ELF-1 (cell line): ENCODE data around the gene ZNF836.

ENCODE experiments used
- DNase-seq: peaks from one replicate; pipeline ENCODE4 v3.0.0-alpha.2; 2016; ENCODE audit warnings: low read depth, low spot score

The ZNF836 gene

DNA sequence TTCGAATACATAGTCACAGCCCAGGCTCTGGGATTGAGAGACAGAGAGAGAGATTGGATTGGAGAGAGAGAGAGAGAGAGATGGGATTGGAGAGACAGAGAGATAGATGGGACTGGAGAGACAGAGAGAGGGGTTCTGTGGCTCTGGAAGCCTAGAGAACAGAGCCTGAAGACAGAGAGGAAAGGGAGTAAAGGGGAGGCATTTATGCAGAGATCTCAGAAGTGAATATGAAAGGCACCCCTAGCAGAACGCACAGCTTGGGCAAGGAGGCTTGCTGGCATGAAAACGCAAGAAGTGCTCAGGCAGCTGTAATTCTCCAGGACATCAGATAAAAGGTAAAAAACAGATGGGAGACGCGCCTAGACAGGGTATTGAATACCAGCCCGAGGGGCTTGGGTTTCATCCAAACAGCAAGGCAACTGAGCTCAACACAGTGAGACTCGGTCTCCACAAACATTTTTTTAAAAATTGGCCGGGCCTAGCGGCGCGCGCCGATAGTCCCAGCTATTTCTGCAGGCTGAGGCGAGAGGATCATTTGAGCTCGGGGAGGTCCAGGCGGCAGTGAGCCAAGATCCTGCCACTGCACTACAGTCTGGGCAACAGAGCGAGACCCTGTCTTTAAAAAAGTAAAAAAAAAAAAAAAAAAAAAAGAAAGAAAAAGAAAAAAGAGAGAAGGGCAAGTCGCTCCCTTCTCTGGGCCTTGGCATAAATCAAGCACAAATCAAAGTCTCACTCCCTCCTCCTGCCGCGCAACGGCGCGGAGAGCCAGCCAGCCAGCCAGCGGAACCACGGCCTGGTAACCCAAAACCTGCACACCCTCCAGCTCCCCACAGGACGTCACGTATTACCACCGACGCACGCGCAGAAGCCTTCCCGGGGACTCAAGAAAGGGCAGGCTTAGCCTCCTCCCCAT lies 17.7 kb upstream of the ZNF836 start:
- DNase-seq, result no peak

- no peak for DNase-seq
Measured at GRCh38 chr19:52187407-52187806, 16.0 kb upstream of the ZNF836 start.

DNA sequence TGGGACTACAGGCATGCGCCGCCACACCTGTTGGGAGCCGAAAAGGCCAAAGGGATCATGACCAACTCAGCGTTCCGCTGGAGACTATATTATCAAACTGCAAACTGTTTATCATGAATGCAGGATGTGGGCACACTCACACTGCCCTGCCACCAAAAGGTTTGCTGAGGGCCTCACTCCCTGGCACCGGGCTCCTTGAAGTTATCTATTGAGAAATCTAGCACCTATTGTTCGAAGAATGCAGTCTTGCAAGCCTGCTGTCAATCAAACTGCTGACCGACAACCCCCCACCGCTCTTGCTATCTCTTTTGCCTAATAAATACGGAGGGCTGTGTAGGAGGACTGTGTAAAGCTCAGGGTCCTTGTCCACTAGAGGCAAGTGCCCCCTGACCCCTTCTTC lies 5.2 kb upstream of the ZNF836 start:
- DNase-seq, result peak; percentile 88

DNA sequence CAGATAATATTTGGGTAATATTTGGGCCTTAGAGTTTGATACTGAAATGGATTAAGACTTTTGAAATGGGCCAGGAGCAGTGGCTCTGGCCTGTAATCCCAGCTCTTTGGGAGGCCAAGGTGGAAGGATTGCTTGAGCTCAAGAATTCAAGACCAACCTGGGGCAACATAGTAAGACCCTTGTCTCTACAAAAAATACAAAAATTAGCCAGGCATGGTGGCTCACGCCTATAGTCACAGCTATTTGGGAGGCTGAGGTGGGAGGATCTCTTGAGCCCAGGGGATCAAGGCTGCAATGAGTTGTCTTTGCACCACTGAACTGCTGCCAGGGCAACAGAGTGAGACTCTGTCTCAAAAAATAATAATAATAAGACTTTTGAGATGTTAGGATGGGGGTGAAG lies 926 bp upstream of the ZNF836 start:
- DNase-seq, result no peak

- DNase-seq, result no peak
Measured at GRCh38 chr19:52170863-52171320, 529 bp downstream of the ZNF836 start.

- DNase-seq, result no peak
Measured at GRCh38 chr19:52170304-52170703, 1.1 kb downstream of the ZNF836 start.

GRCh38 chr19:52155596-52156359 lies 15.6 kb downstream of the ZNF836 start:
- DNase-seq, result no peak

- no peak for DNase-seq
Measured at GRCh38 chr19:52148256-52148655, 23.2 kb downstream of the ZNF836 start.

GRCh38 chr19:52142001-52142595 lies 29.3 kb downstream of the ZNF836 start:
- DNase-seq, result peak; percentile 2

- no peak for DNase-seq
Measured at GRCh38 chr19:52141203-52141602, 30.2 kb downstream of the ZNF836 start.

DNA sequence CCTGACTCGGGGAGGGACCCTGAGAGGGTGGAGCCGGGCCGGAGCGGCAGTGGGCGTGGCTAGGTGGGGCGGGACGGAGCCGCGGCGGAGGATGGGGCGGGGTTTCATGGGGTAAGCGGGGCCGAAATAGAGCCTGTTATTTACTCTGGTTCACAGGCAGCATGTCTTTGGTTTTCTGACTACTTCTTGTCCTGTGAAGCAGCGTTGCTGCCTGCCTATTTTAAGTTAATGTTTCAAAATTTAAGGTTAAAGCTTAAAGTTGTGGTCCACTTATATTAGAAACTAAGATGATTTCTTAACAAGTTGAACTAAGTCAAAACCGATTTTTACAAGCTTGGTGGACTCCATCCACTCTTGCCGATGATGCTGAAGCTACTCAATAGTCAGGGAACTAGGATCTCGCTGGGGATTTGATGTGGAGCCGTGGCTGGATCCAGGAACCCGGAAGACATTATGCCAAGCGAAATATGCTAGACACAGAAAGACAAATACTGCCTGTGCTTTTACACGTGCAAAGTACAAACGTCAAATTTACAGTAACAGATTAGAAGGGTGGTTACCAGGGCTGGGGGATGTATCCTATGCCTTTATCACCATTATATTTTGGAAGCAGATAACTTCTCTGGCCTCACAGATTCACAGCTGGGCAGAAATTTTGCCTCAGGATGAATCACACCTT lies 31.2 kb downstream of the ZNF836 start:
- no peak for DNase-seq

GRCh38 chr19:52139252-52140031 lies 32.0 kb downstream of the ZNF836 start, which contains the start of gene ZNF616:
Gene ZNF616, minus strand, starts transcription at chr19:52139938. Its CDS starts 9,426 bp downstream, at chr19:52130512.
- DNase-seq, result peak; percentile 97

DNA sequence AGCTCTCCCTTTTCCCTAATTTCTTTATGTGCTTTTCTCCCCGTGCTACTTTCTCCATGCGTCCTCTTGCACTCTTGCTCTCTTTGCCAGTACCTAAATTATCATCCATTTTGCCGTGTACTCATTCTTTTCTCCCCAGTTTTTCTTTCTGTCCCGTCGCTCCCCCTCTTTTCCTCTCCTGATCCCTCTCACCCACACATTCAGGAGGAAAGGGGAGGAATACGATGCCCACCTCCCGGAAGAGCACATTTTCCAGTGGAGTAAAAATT lies 32.5 kb downstream of the ZNF836 start:
- no peak for DNase-seq

DNA sequence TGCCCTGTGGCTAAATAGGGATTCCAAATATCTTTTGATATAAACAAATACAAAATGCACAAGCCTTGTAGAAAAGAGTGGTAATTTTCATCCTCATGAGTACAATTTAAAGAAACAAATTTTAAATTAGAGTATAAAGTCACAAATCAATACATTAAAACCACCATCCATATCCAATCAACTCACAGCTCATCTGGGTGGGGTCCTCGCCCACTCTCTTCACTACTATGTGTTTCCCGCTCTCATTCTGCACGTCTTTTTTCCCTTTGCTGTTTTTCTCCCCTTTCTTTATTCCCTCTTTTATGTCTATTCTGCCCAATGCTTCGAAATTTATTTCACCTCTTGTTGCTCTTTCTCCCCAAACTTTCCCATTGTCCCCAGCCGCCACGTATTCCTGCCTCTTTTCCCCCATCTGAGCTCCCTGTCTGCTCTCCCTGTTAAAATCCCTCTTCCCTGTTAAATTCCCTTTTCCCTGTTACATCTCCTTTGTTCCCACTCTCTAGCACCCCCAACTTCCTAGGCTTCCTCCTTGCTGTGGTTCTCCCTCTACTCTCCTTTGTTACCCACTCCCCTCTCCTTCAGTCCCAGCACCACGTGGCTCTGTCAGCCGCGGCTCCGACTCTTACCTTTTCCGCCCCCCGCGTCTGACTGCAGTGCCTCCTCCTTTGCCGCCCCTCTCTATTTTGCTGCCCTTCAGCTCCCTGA lies 33.0 kb downstream of the ZNF836 start:
- peak; percentile 78 for DNase-seq

- DNase-seq, result no peak
Measured at GRCh38 chr19:52120286-52120685, 51.1 kb downstream of the ZNF836 start.

DNA sequence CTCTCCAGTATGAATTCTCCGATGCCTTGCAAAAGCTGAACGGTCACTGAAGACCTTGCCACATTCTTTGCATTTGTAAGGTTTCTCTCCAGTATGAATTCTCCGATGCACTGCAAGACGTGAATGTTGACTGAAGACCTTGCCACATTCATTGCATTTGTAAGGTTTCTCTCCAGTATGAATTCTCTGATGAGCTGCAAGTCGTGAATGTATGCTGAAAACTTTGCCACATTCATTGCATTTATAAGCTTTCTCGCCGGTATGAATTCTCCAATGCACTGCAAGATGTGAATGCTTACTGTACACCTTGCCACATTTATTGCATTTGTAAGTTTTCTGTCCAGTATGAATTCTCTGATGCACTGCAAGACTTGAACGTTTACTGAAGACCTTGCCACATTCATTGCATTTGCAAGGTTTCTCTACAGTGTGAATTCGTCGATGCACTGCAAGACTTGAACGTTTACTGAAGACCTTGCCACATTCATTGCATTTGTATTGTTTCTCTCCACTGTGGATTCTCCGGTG lies 55.8 kb downstream of the ZNF836 start:
- DNase-seq, result no peak

GRCh38 chr19:52114691-52115090 lies 56.7 kb downstream of the ZNF836 start:
- DNase-seq, result no peak

DNA sequence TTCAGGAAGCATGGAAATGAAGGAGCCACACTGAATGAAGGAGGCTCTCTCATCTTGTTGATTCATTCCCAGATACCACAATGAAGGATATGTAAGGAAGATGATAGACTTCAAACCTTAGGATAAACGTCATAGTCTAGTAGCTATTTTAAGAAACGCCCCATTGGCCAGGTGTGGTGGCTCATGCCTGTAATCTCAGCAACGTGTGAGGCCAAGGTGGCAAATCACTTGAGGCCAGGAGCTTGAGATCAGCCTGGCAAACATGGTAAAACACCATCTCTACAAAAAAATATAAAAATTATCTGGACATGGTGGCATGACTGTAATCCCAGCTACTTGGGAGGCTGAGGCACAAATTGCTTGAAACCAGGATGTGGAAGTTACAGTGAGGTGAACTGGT lies 58.8 kb downstream of the ZNF836 start:
- no peak for DNase-seq

- DNase-seq, result no peak
Measured at GRCh38 chr19:52110780-52111179, 60.6 kb downstream of the ZNF836 start.
